Measurements from ENCODE around the gene STRIP1.

The STRIP1 gene

GRCh38 chr1:110053552-110054428, 19.4 kb downstream of the STRIP1 start:
- DNase-seq: peak; percentile 29 to 65 (median 51)

GRCh38 chr1:110055493-110056284, 21.3 kb downstream of the STRIP1 start:
- no peak for DNase-seq

- no peak for DNase-seq
Measured at GRCh38 chr1:110056285-110056683, 21.9 kb downstream of the STRIP1 start.

- DNase-seq: no peak
Measured at GRCh38 chr1:110056776-110057175, 22.4 kb downstream of the STRIP1 start.

- DNase-seq: no peak
Measured at GRCh38 chr1:110057963-110058518, 23.6 kb downstream of the STRIP1 start.

GRCh38 chr1:110058591-110058990, 24.2 kb downstream of the STRIP1 start:
- no peak for DNase-seq

- DNase-seq: no peak
Measured at GRCh38 chr1:110059133-110059863, 24.9 kb downstream of the STRIP1 start.

- DNase-seq: peak in 2 of 3 experiments; percentile 10 to 26
Measured at GRCh38 chr1:110060034-110060661, 25.7 kb downstream of the STRIP1 start.

- DNase-seq: no peak
Measured at GRCh38 chr1:110060662-110061060, 26.2 kb downstream of the STRIP1 start.

GRCh38 chr1:110061341-110061740, 26.9 kb downstream of the STRIP1 start:
- DNase-seq: no peak

GRCh38 chr1:110062612-110063011, 28.2 kb downstream of the STRIP1 start:
- no peak for DNase-seq

- no peak for DNase-seq
Measured at GRCh38 chr1:110063781-110064180, 29.4 kb downstream of the STRIP1 start.

GRCh38 chr1:110064576-110065337, 30.3 kb downstream of the STRIP1 start:
- no peak for DNase-seq

GRCh38 chr1:110065841-110066240, 31.4 kb downstream of the STRIP1 start:
- DNase-seq: no peak

- no peak for DNase-seq
Measured at GRCh38 chr1:110067479-110067892, 33.1 kb downstream of the STRIP1 start.

- DNase-seq: no peak
Measured at GRCh38 chr1:110067893-110068645, 33.6 kb downstream of the STRIP1 start.

- no peak for DNase-seq
Measured at GRCh38 chr1:110068646-110069403, 34.4 kb downstream of the STRIP1 start.

GRCh38 chr1:110069404-110070281, 35.2 kb downstream of the STRIP1 start:
- DNase-seq: no peak

- DNase-seq: no peak
Measured at GRCh38 chr1:110070282-110070669, 35.9 kb downstream of the STRIP1 start.

All from NCI-H1417 (cell line).